ENCODE data around the gene TNFSF4.

The TNFSF4 gene

DNA sequence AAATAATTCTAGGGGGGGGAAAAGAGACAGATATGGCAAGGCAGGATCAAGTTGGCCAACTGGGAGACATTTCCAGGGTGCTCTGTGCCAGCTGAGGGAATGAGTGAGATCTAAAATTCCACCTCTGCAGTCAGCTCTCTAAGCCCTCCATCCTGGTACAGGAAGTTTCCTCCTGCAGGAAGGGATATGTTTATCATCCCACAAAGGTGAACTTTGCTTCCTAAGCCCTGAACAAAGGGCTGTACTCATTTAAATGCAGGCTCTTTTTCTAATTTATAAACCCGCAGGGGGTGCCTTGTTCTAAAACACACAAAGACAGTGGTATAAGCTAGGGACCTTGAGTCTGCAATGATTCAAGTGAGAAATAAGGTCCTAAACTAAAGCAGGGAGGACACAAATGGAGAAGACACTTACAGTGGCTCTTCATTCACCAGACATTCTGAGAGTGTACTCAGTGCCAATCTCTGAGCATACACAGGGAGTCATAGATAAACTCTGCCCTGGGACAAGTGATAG, 3.6 kb upstream of the TNFSF4 start:
- no peak for DNase-seq (ENCODE audit: low read depth in 2 of 2)

GRCh38 chr1:173210283-173210682, 3.2 kb upstream of the TNFSF4 start:
- no peak for DNase-seq (ENCODE audit: low read depth in 2 of 2)

DNA sequence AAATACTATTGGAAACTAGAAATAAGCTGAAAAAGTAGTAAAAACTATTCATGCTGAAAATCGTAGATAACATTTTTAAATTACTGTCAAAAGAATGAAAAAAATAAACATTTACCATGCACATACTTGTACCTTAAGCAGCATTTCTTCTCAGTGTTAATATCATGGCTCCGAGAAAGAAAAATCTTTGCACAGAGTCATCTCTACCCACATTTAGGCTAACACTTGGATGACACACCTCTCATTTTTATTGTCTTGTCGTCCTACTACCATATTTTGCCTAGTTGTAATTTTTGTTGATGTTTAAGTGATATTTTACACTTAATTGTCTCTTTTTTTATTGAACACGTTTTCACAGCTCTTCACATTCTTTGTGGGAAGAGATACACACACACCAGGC, 1.7 kb upstream of the TNFSF4 start:
- DNase-seq (ENCODE audit: low read depth in 2 of 2) = no peak

DNA sequence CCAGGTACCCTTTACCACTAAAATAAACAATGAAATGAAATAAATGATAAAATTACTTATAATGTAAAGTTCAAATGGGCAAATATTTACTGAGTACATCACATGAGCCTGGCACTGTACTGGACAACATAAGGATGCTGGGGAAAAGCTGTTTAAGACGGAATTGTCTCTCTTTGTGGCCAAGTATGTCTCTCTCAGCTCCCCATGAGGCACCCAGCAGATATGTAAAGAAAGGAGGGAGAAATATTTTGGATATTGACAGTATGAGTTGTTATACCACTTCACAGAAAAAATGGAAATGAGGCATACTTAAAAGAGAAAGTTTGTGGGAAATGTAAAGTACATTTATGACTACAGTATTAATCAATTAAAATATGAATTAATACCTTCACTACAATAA, 1.0 kb upstream of the TNFSF4 start:
- no peak for DNase-seq (ENCODE audit: low read depth in 2 of 2)

DNA sequence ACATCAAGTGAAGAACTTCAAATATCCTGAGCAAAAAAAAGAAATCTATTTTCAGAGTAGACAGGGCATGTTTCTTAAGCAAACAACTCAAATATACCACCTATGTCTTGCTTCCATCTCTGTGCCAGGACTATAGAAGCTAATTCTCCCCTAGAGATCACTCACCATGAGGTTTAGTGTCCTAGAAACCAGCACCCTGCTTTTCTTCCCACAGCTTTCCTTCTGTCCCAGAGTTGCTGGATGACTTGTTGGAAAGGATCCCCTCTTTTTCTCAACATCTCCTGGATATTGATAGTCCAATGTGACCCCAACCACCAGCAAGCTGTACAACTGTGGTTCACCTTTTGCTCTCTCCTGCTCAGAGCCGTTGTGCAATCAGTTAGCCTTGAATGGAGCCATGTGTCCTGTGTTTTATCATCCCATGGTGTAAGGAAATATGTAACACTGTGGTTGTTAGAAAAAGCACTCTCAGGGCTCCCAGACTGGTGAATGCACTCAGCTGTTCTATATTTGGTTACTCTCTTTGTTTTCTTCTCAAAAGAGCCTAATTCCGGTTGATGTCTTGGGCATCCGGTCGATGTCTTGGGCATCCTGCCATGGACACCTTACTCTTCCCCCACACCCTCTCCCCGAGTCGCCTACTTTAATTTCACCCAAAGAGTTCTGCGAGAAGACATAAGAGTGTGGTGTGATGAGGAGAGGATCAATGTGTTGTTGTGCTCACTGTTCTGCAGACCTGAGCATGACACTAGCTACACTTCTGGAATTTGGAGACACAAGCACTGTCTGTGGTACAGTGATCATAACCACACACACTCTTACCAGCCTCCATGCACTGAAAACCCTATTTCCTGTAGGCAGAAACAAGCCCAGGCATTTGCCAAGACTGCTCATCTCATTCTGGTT, 1.7 kb downstream of the TNFSF4 start:
- DNase-seq (ENCODE audit: low read depth in 2 of 2) = no peak

GRCh38 chr1:173204693-173205092, 2.4 kb downstream of the TNFSF4 start:
- no peak for DNase-seq (ENCODE audit: low read depth in 2 of 2)

- no peak for DNase-seq (ENCODE audit: low read depth in 2 of 2)
Observed at GRCh38 chr1:173202424-173203145, 4.5 kb downstream of the TNFSF4 start.

DNA sequence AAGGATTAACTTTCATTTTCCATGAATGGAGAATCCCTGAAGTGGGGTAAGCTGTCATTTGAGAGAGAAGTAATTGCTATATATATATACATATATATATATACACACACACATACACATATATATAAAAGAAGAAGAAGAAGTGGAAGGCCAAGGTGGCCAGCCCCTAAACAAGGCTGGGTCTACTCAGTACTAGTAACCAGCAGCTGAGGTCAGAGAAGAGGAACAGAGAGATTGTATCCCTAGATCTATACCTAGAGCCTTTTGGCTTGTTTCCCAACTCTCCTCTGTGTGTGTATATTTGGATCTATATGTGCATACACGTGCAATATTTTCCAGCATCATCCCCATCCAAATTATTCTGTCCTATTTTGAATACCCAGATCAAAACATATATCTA, 5.2 kb downstream of the TNFSF4 start:
- DNase-seq (ENCODE audit: low read depth in 2 of 2) = no peak

DNA sequence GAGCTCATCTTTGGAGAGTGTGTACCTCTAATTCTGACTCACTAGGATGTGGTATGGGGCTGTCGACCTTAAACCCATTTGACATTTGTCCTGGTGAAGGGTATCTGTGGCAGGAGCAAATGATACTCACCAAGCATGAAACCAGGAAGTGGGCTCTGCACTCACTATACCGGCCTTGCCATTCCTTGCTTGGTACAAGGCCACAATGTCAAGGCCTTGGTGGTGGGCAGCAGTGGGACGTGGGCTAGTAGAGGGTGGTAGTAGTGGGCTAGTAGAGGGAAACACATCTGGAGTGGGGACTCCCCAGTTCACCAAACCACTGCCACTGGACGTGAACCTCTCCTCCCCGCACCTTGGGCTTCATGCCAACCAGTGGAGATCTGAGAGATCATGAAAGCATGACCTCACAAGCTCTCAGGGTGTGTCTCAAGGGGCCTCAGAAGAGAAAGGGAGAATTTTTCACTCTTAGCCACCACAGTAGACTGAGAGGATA, 11.5 kb downstream of the TNFSF4 start:
- DNase-seq (ENCODE audit: low read depth in 2 of 2) = no peak

DNA sequence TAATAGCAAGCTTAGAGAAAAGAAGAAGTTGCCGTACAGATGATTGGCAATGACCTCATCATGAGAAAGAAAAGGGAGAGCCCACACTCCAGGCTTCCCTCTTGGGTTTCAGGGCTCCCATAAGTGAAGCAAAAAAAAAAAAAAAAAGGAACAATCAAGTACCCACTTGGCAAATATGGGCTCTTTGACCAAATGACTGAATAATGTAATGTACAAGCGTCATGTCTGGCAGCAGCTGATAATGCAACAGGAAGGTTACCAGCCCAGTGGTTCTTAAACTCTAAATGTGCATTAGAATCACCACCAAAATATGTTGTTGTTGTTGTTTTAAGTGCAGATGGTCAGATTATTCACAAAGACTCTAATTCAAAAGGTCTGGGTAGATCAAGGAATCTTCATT, 13.5 kb downstream of the TNFSF4 start:
- DNase-seq (ENCODE audit: low read depth in 2 of 2) = no peak

GRCh38 chr1:173191011-173191705, 16.0 kb downstream of the TNFSF4 start:
- no peak for DNase-seq (ENCODE audit: low read depth in 2 of 2)

- DNase-seq (ENCODE audit: low read depth in 2 of 2) = no peak
Observed at GRCh38 chr1:173190101-173190936, 16.8 kb downstream of the TNFSF4 start.

- DNase-seq (ENCODE audit: low read depth in 2 of 2) = no peak
Observed at GRCh38 chr1:173187671-173188237, 19.4 kb downstream of the TNFSF4 start.

DNA sequence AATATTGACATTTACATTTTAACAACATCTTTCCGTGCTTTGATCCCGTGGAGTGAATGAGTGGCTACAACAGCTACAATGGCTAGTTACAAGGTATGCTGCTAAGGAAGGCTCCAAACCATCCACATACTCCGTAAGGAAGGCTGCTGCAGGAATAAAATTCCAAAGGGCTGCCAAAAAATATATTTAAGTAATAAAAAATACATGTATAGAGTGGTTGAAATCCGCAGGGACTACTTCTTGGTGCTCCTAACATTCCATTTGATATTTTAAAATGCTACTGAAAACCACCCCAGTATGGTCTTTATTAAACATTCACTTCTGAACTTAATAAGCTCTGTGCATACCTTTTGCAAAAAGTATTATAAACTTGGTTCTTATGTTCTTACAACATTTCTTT, 25.3 kb downstream of the TNFSF4 start:
- no peak for DNase-seq (ENCODE audit: low read depth in 2 of 2)

DNA sequence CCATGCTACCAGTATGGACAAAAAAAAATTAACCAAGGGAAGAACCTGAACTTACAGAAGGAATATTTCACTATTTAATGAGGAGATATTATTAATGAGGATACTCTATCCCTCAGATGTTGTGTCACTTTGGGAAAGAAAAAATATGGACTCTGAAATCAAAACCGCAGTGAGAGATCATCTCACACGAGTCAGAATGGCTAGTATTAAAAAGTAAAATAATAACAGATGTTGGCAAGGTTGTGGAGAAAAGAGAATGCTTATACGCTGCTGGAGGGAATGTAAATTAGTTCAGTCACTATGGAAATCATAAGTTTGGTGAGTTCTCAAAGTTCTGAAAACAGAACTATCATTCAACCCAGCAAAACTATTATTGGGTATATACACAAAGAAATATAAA, 30.9 kb downstream of the TNFSF4 start:
- DNase-seq (ENCODE audit: low read depth in 2 of 2) = no peak

GRCh38 chr1:173175514-173176145, 31.5 kb downstream of the TNFSF4 start:
- DNase-seq (ENCODE audit: low read depth in 2 of 2) = no peak

GRCh38 chr1:173173388-173173787, 33.7 kb downstream of the TNFSF4 start:
- no peak for DNase-seq (ENCODE audit: low read depth in 2 of 2)

DNA sequence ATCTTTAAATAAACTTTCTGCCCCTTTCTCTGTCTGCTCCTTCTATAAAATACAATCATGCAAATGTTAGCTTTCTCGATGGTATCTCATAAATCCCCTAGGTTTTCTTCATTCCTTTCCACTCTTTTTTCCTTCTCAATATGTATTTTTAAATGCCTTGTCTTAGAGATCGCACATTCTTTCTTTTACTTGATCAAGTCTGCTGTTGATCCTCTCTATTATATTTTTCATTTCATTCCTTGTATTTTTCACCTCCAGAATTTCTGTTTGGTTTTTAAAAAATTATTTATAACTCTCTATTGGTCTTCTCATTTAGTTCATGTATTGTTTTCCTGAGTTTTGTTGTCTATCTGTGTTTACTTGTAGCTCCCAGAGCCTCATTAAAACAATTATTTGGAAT, 36.0 kb downstream of the TNFSF4 start:
- DNase-seq (ENCODE audit: low read depth in 2 of 2) = no peak

DNA sequence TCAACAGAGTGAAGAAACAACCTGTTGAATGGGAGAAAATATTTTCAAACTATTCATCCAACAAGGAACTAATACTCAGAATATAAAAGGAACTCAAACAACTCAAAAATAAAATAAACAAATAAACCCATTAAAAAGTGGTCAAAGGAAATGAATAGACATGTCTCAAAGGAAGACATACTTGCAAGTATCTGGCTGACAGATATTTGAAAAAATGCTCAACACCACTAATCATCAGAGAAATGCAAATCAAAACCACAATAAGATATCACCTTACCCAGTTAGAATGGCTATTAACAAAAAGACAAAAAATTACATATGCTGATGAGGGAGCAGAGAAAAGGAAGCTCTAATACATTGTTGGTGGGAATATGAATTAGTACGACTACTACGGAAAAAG, 38.2 kb downstream of the TNFSF4 start:
- DNase-seq (ENCODE audit: low read depth in 2 of 2) = no peak

DNA sequence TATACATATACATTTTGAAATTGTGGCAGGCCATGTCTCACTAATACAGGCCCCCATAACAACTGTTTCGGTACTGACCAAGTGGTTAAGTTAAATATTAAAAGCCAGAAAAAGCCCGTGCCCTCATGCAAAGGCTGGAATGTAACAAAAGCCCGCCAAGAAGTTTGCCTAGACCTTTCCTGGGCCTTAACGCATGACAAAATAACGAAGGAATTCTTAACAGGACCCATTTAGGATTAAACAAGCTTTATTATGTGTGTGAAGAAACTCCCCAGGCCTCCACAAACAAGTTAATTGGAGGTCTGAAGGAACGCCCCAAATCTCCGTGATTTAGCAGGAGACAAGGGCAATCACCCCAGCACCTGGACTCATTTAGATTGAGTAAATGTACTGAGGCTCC, 42.4 kb downstream of the TNFSF4 start:
- DNase-seq (ENCODE audit: low read depth in 2 of 2) = no peak
